CD4-positive, alpha-beta T cell (primary cell): Measurements from ENCODE around the gene THADA. TPM values are rescaled to one million over a fixed set of nuclear protein-coding genes. Genes with fewer than 3 reads are reported as not detected.
A peak's percentile ranks its signal among the peaks of the same experiment; 100 is the strongest.

Experiments
- ATAC-seq: fragments of 200-7000 bp; cut with Tn5 transposase; one replicate; pipeline ENCODE4 v1.10.0; 2022; ENCODE audit warnings: mild to moderate bottlenecking; ENCODE audit not compliant: poor library complexity
- CTCF ChIA-PET: fragments of 350-600 bp; sonication (Branson Sonifier 250); formaldehyde crosslinking; loops from one replicate; lab custom pipeline; 2021; ENCODE audit warnings: antibody characterized with exemption, inconsistent platforms; lab: Charles Lee
- POLR2A ChIA-PET: fragments of 350-600 bp; sonication (Branson Sonifier 250); formaldehyde crosslinking; loops from one replicate; lab custom pipeline; 2021; ENCODE audit warnings: antibody characterized with exemption, inconsistent platforms; lab: Charles Lee
- DNase-seq, 14 experiments: peaks; one replicate each; pipeline ENCODE4 v3.0.0-alpha.2; 2013 to 2020; ENCODE audit warnings: mixed read lengths in 2 of 14
- H3K27ac ChIP-seq, 2 donors: one replicate each; pipeline versions ENCODE4 v1.5.1 to v1.7.0; 2013; ENCODE audit warnings: low read length in 2 of 2, low read depth in 1 of 2, mild to moderate bottlenecking in 1 of 2
- H3K27me3 ChIP-seq, 2 experiments: 1 replicate in 1 of 2; 2 replicates in 1 of 2; pipeline versions ENCODE4 v1.6.1 to v1.7.0; 2013; ENCODE audit warnings: low read length in 2 of 2, control low read depth in 1 of 2, mild to moderate bottlenecking in 1 of 2, moderate library complexity in 1 of 2; ENCODE audit not compliant: insufficient read depth in 2 of 2, control insufficient read depth in 1 of 2
- H3K36me3 ChIP-seq: one replicate; pipeline ENCODE4 v1.6.1; 2013; ENCODE audit warnings: low read length, control low read depth; ENCODE audit not compliant: insufficient read depth
- H3K4me1 ChIP-seq: one replicate; pipeline ENCODE4 v1.6.1; 2013; ENCODE audit warnings: low read length, control low read depth; ENCODE audit not compliant: insufficient read depth
- H3K4me3 ChIP-seq: one replicate; pipeline ENCODE4 v1.5.1; 2013; ENCODE audit warnings: mild to moderate bottlenecking, low read length, moderate library complexity
- H3K9me3 ChIP-seq, 2 experiments: 1 replicate in 1 of 2; 2 replicates in 1 of 2; pipeline versions ENCODE4 v1.6.1 to v1.7.0; 2013; ENCODE audit warnings: low read length in 2 of 2, mild to moderate bottlenecking in 2 of 2, control low read depth in 1 of 2, moderate library complexity in 1 of 2; ENCODE audit not compliant: control insufficient read depth in 1 of 2, insufficient read depth in 1 of 2
- H3K27ac Mint-ChIP-seq: one replicate; pipeline ENCODE4 v1.8.0; 2020; ENCODE audit warnings: mixed read lengths
- H3K27me3 Mint-ChIP-seq: one replicate; pipeline ENCODE4 v1.8.0; 2021; ENCODE audit warnings: mixed read lengths
- H3K36me3 Mint-ChIP-seq: one replicate; pipeline ENCODE4 v1.8.0; 2021; ENCODE audit warnings: low read depth, mixed read lengths
- H3K4me1 Mint-ChIP-seq: one replicate; pipeline ENCODE4 v1.8.0; 2021; ENCODE audit warnings: low read depth, mixed read lengths
- H3K4me3 Mint-ChIP-seq: one replicate; pipeline ENCODE4 v1.8.0; 2020; ENCODE audit warnings: mild to moderate bottlenecking, mixed read lengths
- H3K9me3 Mint-ChIP-seq: one replicate; pipeline ENCODE4 v1.8.0; 2020; ENCODE audit warnings: mixed read lengths
- intact Hi-C, 2 experiments: fragments of 100-400 bp; cut with DNase I in 1 of 2; cut with micrococcal nuclease in 1 of 2; formaldehyde crosslinking; loops; one replicate each; pipeline versions ENCODE4 v1.15.1 to v1.9.0; 2023 to 2025; cut with DNase I, micrococcal nuclease
- total RNA-seq, 174 experiments: library from RNA in 2 of 174; stranded (reverse) in 2 of 174; gene quantifications; one replicate each; pipeline ENCODE4 v1.2.3 and lab custom pipeline; 2021 to 2026
- TF ChIP-seq, protein P1 (sequence below): fragments of 200-600 bp; IDR thresholded peaks from one replicate; pipeline ENCODE4 v1.8.0; 2022; ENCODE audit warnings: antibody characterized with exemption, mild to moderate bottlenecking

THADA gene
- total RNA-seq, 2 experiments from 2014 or later, result 29.3 to 32.9 TPM

DNA sequence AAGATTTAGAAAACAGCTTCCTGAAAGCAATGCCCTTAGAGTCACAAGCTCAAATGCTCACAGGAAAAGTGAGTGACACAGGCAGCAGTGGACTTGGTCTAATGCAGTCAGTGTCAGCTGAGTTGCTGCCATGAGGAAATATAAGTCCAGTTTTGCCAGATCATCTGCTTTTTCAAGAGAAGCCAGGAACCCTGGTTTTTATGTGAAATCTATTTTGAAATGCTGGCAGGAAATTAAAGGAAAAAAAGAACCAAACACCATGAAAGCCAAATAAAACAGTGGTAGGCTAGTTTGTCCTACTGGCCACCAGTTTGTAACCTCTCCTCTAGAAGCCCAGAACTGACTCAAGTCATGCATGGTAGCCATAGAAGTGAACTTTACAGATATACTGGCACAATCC is 109.2 kb downstream of the THADA start:
- TF ChIP-seq, protein P1, sequence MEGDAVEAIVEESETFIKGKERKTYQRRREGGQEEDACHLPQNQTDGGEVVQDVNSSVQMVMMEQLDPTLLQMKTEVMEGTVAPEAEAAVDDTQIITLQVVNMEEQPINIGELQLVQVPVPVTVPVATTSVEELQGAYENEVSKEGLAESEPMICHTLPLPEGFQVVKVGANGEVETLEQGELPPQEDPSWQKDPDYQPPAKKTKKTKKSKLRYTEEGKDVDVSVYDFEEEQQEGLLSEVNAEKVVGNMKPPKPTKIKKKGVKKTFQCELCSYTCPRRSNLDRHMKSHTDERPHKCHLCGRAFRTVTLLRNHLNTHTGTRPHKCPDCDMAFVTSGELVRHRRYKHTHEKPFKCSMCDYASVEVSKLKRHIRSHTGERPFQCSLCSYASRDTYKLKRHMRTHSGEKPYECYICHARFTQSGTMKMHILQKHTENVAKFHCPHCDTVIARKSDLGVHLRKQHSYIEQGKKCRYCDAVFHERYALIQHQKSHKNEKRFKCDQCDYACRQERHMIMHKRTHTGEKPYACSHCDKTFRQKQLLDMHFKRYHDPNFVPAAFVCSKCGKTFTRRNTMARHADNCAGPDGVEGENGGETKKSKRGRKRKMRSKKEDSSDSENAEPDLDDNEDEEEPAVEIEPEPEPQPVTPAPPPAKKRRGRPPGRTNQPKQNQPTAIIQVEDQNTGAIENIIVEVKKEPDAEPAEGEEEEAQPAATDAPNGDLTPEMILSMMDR, result no peak
- Mint-ChIP-seq H3K4me1 (no peaks in the 10 kb centered on the region), H3K4me3 (no peak overlapping the region), H3K27me3 (no peaks in the 10 kb centered on the region), H3K9me3 (no peaks in the 10 kb centered on the region), H3K27ac (peak overlapping the region; percentile 60), H3K36me3 (peaks cover 28% of the 10 kb centered on the region)
- intact Hi-C loops, result loop anchor here (1.0 to 10.0 kb wide), 3 partner anchors 53 to 632 kb away; no protein-coding TSS in a partner anchor
- Histone ChIP-seq H3K4me1 (no peaks in the 10 kb centered on the region), H3K27ac (no peak overlapping the region), H3K4me3 (no peak overlapping the region), H3K36me3 (peaks cover 12% of the 10 kb centered on the region), H3K27me3 (no peaks in the 10 kb centered on the region), H3K9me3 (no peaks in the 10 kb centered on the region)
- no peak for ATAC-seq
- CTCF ChIA-PET, result no interaction called here
- DNase-seq, result peak in 1 of 14 experiments; percentile 18
- POLR2A ChIA-PET, result interaction anchor here (0.7 kb wide), 1 partner anchor 676 kb away, joined by 3 read pairs; no protein-coding TSS in a partner anchor

DNA sequence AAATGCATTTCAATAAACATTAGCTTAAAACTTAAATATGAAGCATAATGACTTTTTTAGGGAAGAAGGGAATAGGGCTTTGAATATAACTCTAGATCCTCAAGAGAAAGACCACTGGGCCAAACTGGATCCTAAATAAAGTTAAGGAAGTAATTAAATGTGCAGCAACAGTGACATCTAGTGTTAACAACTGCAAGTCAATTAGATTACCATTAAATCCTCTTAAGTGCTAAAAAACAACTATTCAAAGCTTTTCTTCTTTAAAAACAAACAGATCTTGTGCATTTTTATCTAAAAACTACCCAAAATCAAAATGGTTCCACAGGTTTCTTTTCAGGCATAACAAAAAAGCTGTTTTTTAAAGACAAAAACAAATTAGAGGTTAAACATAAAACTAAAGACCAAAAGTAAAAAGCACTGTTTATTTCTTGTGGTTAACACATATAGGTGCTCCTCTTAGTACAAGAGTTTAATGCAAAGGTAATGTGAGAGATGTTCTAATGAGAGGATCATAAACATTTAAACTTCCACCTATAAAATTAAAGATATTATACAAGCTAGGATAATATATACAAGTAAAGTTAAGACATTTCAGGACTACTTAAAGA is 111.4 kb downstream of the THADA start:
- H3K27me3 Mint-ChIP-seq, result no peaks in the 10 kb centered on the region
- Histone ChIP-seq H3K4me1 (no peaks in the 10 kb centered on the region), H3K9me3 (no peaks in the 10 kb centered on the region), H3K4me3 (no peak overlapping the region), H3K36me3 (peaks cover 17% of the 10 kb centered on the region), H3K27me3 (no peaks in the 10 kb centered on the region), H3K27ac (no peak overlapping the region)
- TF ChIP-seq, protein P1, result peak; percentile 75
- no peak overlapping the region for H3K4me3 Mint-ChIP-seq
- ChIA-PET CTCF (interaction anchor here (0.6 to 2.7 kb wide), 17 partner anchors 9 to 738 kb away, joined by 3 to 15 read pairs (median 4); no protein-coding TSS in a partner anchor), POLR2A (interaction anchor here (0.8 to 1.3 kb wide), 4 partner anchors 257 to 540 kb away, joined by 3 to 5 read pairs (median 4); no protein-coding TSS in a partner anchor)
- intact Hi-C loops, result loop anchor here (1.0 to 10.0 kb wide), 6 partner anchors 58 to 655 kb away; partner anchors contain the start of gene ZFP36L2 (in 1 of the 2)
- H3K9me3 Mint-ChIP-seq, result no peaks in the 10 kb centered on the region
- no peaks in the 10 kb centered on the region for H3K4me1 Mint-ChIP-seq
- DNase-seq, result peak in 3 of 14 experiments; percentile 68 to 79 (median 76)
- peaks cover 31% of the 10 kb centered on the region for H3K36me3 Mint-ChIP-seq
- ATAC-seq, result no peak
- H3K27ac Mint-ChIP-seq, result no peak overlapping the region

DNA sequence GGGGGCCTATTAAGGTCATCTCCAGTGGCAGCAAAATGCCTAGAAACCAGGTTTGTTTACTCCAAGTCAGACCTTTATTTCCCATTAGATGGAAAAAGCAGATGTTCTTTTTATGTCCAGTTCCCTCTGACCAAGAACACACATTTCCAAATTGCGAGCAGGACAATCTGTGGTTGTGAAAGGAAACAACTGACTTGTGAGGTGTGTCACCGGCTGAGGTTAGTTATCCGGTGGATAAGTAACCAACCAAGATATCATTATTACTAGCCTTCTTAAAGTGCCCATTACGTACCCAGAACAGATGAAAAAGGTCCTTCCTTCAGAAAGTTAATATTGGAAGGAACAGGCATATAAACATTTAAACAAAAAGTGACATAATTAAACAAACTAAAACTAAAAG is 112.9 kb downstream of the THADA start:
- Mint-ChIP-seq H3K4me3 (no peak overlapping the region), H3K4me1 (no peaks in the 10 kb centered on the region), H3K27ac (no peak overlapping the region), H3K27me3 (no peaks in the 10 kb centered on the region), H3K36me3 (peaks cover 36% of the 10 kb centered on the region), H3K9me3 (no peaks in the 10 kb centered on the region)
- H3K4me1 ChIP-seq, result no peaks in the 10 kb centered on the region
- peaks cover 17% of the 10 kb centered on the region for H3K36me3 ChIP-seq
- no peak overlapping the region for H3K27ac ChIP-seq
- H3K9me3 ChIP-seq, result no peaks in the 10 kb centered on the region
- ChIA-PET CTCF (no interaction called here), POLR2A (no interaction called here)
- TF ChIP-seq, protein P1, result no peak
- no peak for ATAC-seq
- peak in 3 of 14 experiments; percentile 2 to 10 (median 7) for DNase-seq
- H3K27me3 ChIP-seq, result no peaks in the 10 kb centered on the region
- intact Hi-C loops, result loop anchor here (2.0 to 10.0 kb wide), 4 partner anchors 256 to 628 kb away; partner anchors contain the start of gene ZFP36L2 (in 1 of the 2)
- H3K4me3 ChIP-seq, result no peak overlapping the region
